ENCODE measurements around the gene ATR. TPM values are rescaled to one million over a fixed set of nuclear protein-coding genes. Genes with fewer than 3 reads are reported as not detected.
A peak's percentile ranks its signal among the peaks of the same experiment; 100 is the strongest.

ATR gene
- total and polyA plus RNA-seq, 10 of the 15 experiments (the other 5 are each of a cell fraction or from before 2014, with no cell fraction given) = 21.0 to 41.5 (median 30.1) TPM

GRCh38 chr3:142489572-142490323 lies 88.8 kb downstream of the ATR start:
- no peaks in the 10 kb centered on the region for H4K20me1 ChIP-seq (ENCODE audit: control insufficient read depth, insufficient read depth)
- no peak overlapping the region for H3K4me3 ChIP-seq
- RAD21 ChIA-PET (ENCODE audit: unreplicated experiment) = no interaction called here
- WGBS (ENCODE audit: insufficient coverage, insufficient replicate concordance, low lambda C conversion rate, missing lambda C conversion rate) = 99% methylated on average over 5 of the region's 5 CpGs
- SMC1A ChIA-PET (ENCODE audit: uncharacterized antibody, unreplicated experiment) = interaction anchor here (0.6 to 0.7 kb wide), 2 partner anchors 15 to 577 kb away, joined by 3 to 4 read pairs; no protein-coding TSS in a partner anchor
- DNase-seq (ENCODE audit: low read depth, low spot score) (no peak), ATAC-seq (no peak), FAIRE-seq (peak; percentile 27)
- no TSS peak for BruUV-seq (replicated peaks)
- H3K36me3 ChIP-seq (ENCODE audit: control insufficient read depth in 2 of 2, insufficient read depth in 2 of 2, low read length in 1 of 2) = peaks cover 0 to 25% of the 10 kb centered on the region in 2 experiments
- CTCF ChIA-PET = no interaction called here
- no peaks in the 10 kb centered on the region for H3K27me3 ChIP-seq (replicated peaks in 1 of 2; ENCODE audit: control insufficient read depth in 2 of 2, insufficient read depth in 2 of 2, low read length in 1 of 2)
- no peaks in the 10 kb centered on the region for H3K9me3 ChIP-seq (replicated peaks; ENCODE audit: control insufficient read depth, insufficient read depth, low read length)
- POLR2A ChIA-PET = no interaction called here
- intact Hi-C loops (cut with micrococcal nuclease; ENCODE audit: unreplicated experiment) = no loop called here
- H3K27ac ChIP-seq (ENCODE audit: control insufficient read depth, insufficient read depth) = no peak overlapping the region
- no peaks in the 10 kb centered on the region for H3K4me1 ChIP-seq (ENCODE audit: control insufficient read depth, insufficient read depth, low read length)
- H2AFZ ChIP-seq (ENCODE audit: control insufficient read depth, low read depth, low read length) = no peak overlapping the region
- in situ Hi-C loops (cut with MboI) = no loop called here
- H3K9ac ChIP-seq (ENCODE audit: control insufficient read depth, insufficient read depth, low read length) = no peak overlapping the region
- no peaks in the 10 kb centered on the region for H3K79me2 ChIP-seq (ENCODE audit: control insufficient read depth, insufficient read depth, low read length)
- H3K4me2 ChIP-seq (ENCODE audit: control insufficient read depth, insufficient read depth) = no peak overlapping the region
- TF ChIP-seq REST (IDR thresholded peaks at IDR 0.05; ENCODE audit: low read depth, low read length) (no peak), DPF2 (IDR thresholded peaks at IDR 0.05) (no peak), LARP7 (IDR thresholded peaks at IDR 0.05) (no peak), WRNIP1 (IDR thresholded peaks at IDR 0.05; ENCODE audit: borderline replicate concordance, low read depth, low read length) (no peak), BRCA1 (IDR thresholded peaks at IDR 0.05; ENCODE audit: low read depth, low read length) (no peak), ZBED1 (IDR thresholded peaks at IDR 0.05; ENCODE audit: borderline replicate concordance) (no peak), EED (IDR thresholded peaks at IDR 0.05; ENCODE audit: low read depth) (no peak), RELA (IDR thresholded peaks at IDR 0.05; ENCODE audit: borderline replicate concordance, partially characterized antibody) (no peak), EP300 (IDR thresholded peaks at IDR 0.05; ENCODE audit: borderline replicate concordance in 1 of 2, control insufficient read depth in 1 of 2, low read depth in 2 of 2, low read length in 2 of 2) (no peak), ZBTB11 (CRISPR knock-in tag; IDR thresholded peaks at IDR 0.05) (no peak), ELK1 (IDR thresholded peaks at IDR 0.05; ENCODE audit: low read depth, low read length) (no peak), ZBTB33 (IDR thresholded peaks at IDR 0.05) (no peak), GABPA (IDR thresholded peaks at IDR 0.05; ENCODE audit: low read depth) (no peak), TCF12 (IDR thresholded peaks at IDR 0.05; ENCODE audit: low read depth, low read length) (no peak)
